NT2/D1 (cell line): ENCODE results near the gene PHF1.

Experiments
- YY1 ChIP-seq: IDR thresholded peaks from 2 replicates; pipeline ENCODE4 v1.6.1; 2011; ENCODE audit not compliant: insufficient read length, insufficient read depth
- ZNF274 ChIP-seq: IDR thresholded peaks from 2 replicates; pipeline ENCODE4 v1.6.1; 2011; ENCODE audit warnings: mild to moderate bottlenecking, low read depth, low read length

DNA sequence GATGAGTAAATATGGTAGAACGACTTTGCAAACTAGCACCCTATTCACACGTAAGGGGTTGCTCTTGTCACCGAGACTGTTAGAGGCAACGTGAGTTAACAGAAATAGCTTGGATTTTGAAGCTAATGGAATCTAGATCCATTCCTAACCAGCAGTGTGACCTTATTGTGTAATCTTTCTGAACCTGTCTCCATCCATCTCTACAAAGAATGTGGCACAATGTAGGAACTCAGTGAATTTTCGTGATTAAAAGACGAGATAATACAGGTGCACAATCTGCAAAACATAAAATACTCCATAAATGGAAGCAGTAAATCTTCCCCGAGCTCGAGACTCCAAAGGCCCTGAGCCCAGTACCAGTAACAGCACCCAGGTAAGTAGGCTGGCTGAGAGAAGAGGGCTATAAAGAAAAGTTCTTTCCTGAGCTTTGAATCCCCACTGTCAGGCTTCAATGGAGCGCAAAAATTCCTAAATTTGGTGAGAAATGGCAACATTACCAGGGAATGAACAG lies 20.0 kb upstream of the PHF1 start:
- no peak for TF ChIP-seq YY1
- TF ChIP-seq ZNF274 = no peak
